BLaER1 treated with 17β-estradiol and CSF1 and Interleukin-3, amounts not matched to agents 10 nM and 100 nM (cell line): ENCODE data around the gene GUCY2C.
A peak's percentile ranks its signal among the peaks of the same experiment; 100 is the strongest.

Experiments
- H3K27ac ChIP-seq, 11 experiments: shearing (Covaris generic); formaldehyde crosslinking; 2 replicates each; pipeline ENCODE4 v1.8.1; 2022
- H3K27me3 ChIP-seq, 11 experiments: shearing (Covaris generic); formaldehyde crosslinking; 2 replicates each; pipeline ENCODE4 v1.8.1; 2022
- H3K36me3 ChIP-seq, 11 experiments: shearing (Covaris generic); formaldehyde crosslinking; 2 replicates each; pipeline ENCODE4 v1.8.1; 2022
- H3K4me1 ChIP-seq, 10 experiments: shearing (Covaris generic); formaldehyde crosslinking; 2 replicates each; pipeline ENCODE4 v1.8.1; 2022
- H3K4me2 ChIP-seq, 11 experiments: shearing (Covaris generic); formaldehyde crosslinking; 2 replicates each; pipeline ENCODE4 v1.8.1; 2022
- H3K4me3 ChIP-seq, 10 experiments: shearing (Covaris generic); formaldehyde crosslinking; 2 replicates each; pipeline ENCODE4 v1.8.1; 2022
- H3K9ac ChIP-seq, 11 experiments: shearing (Covaris generic); formaldehyde crosslinking; 2 replicates each; pipeline ENCODE4 v1.8.1; 2022
- H3K9me3 ChIP-seq, 11 experiments: shearing (Covaris generic); formaldehyde crosslinking; replicated peaks in 1 of 11; 2 replicates each; pipeline ENCODE4 v1.8.1; 2022
- H4K20me1 ChIP-seq, 11 experiments: shearing (Covaris generic); formaldehyde crosslinking; 2 replicates each; pipeline ENCODE4 v1.8.1; 2022
- Cebpa-rat ChIP-seq, 11 experiments: shearing (Covaris generic); IDR thresholded peaks; 2 replicates each; pipeline ENCODE4 v1.8.1; 2022

GUCY2C gene

GRCh38 chr12:14650789-14651188, 45.6 kb downstream of the GUCY2C start:
- no peak for TF ChIP-seq Cebpa-rat (IDR thresholded peaks at IDR 0.05)

GRCh38 chr12:14647028-14647750, 49.2 kb downstream of the GUCY2C start:
- H3K4me1 ChIP-seq, result peaks cover 32 to 37% (median 33%) of the 10 kb centered on the region in 10 experiments
- no peaks in the 10 kb centered on the region for H3K9me3 ChIP-seq
- no peaks in the 10 kb centered on the region for H4K20me1 ChIP-seq
- no peak overlapping the region for H3K4me2 ChIP-seq
- no peaks in the 10 kb centered on the region for H3K36me3 ChIP-seq
- TF ChIP-seq Cebpa-rat (IDR thresholded peaks at IDR 0.05), result no peak
- no peak overlapping the region for H3K27ac ChIP-seq
- peaks cover 0 to 7% (median 0%) of the 10 kb centered on the region in 11 experiments; a peak in 2 of 22 replicates for H3K27me3 ChIP-seq
- H3K4me3 ChIP-seq, result no peak overlapping the region
- no peak overlapping the region for H3K9ac ChIP-seq

More at GRCh38 chr12:14650789-14651188, 45.6 kb downstream of the GUCY2C start:
- H3K27me3 ChIP-seq, result 0 out of 22 replicates have a peak, but pooled peaks cover 0 to 4% (median 0%) of the 10 kb centered on the region in 11 experiments
- H3K4me3 ChIP-seq, result no peak overlapping the region
- H3K9ac ChIP-seq, result no peak overlapping the region
- H3K36me3 ChIP-seq, result no peaks in the 10 kb centered on the region
- no peaks in the 10 kb centered on the region for H4K20me1 ChIP-seq
- H3K4me1 ChIP-seq, result peaks cover 0 to 4% (median 1%) of the 10 kb centered on the region in 10 experiments; a peak in 8 of 20 replicates
- H3K27ac ChIP-seq, result no peak overlapping the region
- H3K9me3 ChIP-seq, result peaks cover 0 to 10% (median 0%) of the 10 kb centered on the region in 11 experiments; a peak in 1 of 22 replicates
- H3K4me2 ChIP-seq, result no peak overlapping the region

DNA sequence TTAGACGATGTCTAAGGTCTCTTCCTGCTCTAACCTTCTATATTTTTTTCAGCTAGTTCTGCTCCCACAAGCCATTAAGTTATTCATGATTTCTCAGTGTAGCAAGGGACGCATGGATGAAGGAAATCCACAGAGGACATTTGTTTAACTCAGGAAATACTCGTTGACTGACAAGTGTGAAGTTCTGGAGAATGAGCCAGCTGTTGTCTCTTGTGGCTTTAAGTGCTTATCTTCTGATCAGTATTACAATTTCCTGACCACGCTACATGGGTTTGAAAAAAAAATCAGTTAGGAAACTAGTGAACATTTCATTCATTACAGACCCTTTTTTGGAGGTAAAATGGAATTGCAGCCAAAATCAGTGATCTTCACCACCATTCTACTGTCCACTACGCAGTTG, 53.1 kb downstream of the GUCY2C start:
- H4K20me1 ChIP-seq, result no peaks in the 10 kb centered on the region
- peak overlapping the region in 9 of 11 experiments; percentile 41 to 67 (median 56); a peak in 18 of 22 replicates for H3K27ac ChIP-seq
- H3K4me2 ChIP-seq, result peak overlapping the region; percentile 72 to 92 (median 84)
- peak overlapping the region in 4 of 11 experiments; percentile 55 to 66 (median 58); a peak in 3 of 22 replicates for H3K9ac ChIP-seq
- TF ChIP-seq Cebpa-rat (IDR thresholded peaks at IDR 0.05), result no peak
- H3K36me3 ChIP-seq, result no peaks in the 10 kb centered on the region
- no peaks in the 10 kb centered on the region for H3K9me3 ChIP-seq
- H3K4me1 ChIP-seq, result peaks cover 32 to 40% (median 35%) of the 10 kb centered on the region in 10 experiments
- peaks cover 0 to 17% (median 0%) of the 10 kb centered on the region in 11 experiments; a peak in 2 of 22 replicates for H3K27me3 ChIP-seq
- peak overlapping the region in 1 of 10 experiments; percentile 39; a peak in 3 of 20 replicates for H3K4me3 ChIP-seq

GRCh38 chr12:14638066-14638465, 58.3 kb downstream of the GUCY2C start:
- Histone ChIP-seq H3K9me3 (peaks cover 12 to 32% (median 25%) of the 10 kb centered on the region in 11 experiments), H3K9ac (no peak overlapping the region), H4K20me1 (no peaks in the 10 kb centered on the region), H3K36me3 (no peaks in the 10 kb centered on the region), H3K27ac (no peak overlapping the region), H3K4me2 (no peak overlapping the region), H3K4me3 (no peak overlapping the region), H3K27me3 (peaks cover 0 to 10% (median 0%) of the 10 kb centered on the region in 11 experiments; a peak in 2 of 22 replicates), H3K4me1 (peaks cover 3 to 12% (median 10%) of the 10 kb centered on the region in 10 experiments)
- TF ChIP-seq Cebpa-rat (IDR thresholded peaks at IDR 0.05), result no peak

DNA sequence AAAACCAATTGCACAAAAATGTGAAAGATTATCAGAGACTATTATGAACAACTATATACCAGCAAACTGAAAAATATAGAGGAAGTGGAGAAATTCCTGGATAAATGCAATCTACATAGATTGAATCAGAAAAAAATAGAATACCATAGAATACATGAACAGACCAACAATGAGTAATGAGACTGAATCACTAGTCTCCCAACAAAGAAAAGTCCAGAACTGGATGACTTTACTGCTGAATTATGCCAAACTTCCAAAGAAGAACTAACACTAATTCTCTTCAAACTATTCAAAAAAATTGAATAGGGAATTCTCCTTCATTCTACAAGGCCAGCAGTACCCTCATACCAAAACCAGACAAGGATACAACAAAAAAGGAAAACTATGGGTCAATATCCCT, 60.6 kb downstream of the GUCY2C start:
- Histone ChIP-seq H3K4me2 (no peak overlapping the region), H3K27me3 (peaks cover 0 to 3% (median 0%) of the 10 kb centered on the region in 11 experiments; a peak in 2 of 22 replicates), H3K27ac (no peak overlapping the region), H3K9ac (no peak overlapping the region), H4K20me1 (no peaks in the 10 kb centered on the region), H3K36me3 (no peaks in the 10 kb centered on the region), H3K4me1 (no peaks in the 10 kb centered on the region), H3K4me3 (no peak overlapping the region), H3K9me3 (peaks cover 12 to 32% (median 25%) of the 10 kb centered on the region in 11 experiments)
- TF ChIP-seq Cebpa-rat (IDR thresholded peaks at IDR 0.05), result no peak

DNA sequence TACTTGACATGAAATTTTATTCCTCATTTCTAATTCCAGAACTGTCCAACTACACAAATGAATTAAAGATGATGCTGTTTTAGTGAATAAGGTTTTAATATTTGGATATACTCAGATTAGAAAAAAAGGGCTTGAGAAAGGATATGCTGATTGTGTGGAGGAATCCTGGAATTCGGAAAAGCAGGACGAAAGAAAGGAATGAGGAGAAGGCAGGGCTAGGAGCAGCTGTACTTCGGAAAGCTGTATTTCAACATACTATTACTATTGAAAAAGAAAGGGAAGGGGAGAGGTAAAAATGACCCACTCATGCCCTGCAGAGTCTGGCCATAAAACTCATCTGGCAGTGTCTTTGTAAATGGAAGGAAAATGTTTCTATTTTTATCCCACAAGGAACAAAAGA, 65.6 kb downstream of the GUCY2C start:
- peaks cover under 1 to 19% (median 9%) of the 10 kb centered on the region in 11 experiments; a peak in 17 of 22 replicates for H3K9me3 ChIP-seq
- H3K36me3 ChIP-seq, result no peaks in the 10 kb centered on the region

DNA sequence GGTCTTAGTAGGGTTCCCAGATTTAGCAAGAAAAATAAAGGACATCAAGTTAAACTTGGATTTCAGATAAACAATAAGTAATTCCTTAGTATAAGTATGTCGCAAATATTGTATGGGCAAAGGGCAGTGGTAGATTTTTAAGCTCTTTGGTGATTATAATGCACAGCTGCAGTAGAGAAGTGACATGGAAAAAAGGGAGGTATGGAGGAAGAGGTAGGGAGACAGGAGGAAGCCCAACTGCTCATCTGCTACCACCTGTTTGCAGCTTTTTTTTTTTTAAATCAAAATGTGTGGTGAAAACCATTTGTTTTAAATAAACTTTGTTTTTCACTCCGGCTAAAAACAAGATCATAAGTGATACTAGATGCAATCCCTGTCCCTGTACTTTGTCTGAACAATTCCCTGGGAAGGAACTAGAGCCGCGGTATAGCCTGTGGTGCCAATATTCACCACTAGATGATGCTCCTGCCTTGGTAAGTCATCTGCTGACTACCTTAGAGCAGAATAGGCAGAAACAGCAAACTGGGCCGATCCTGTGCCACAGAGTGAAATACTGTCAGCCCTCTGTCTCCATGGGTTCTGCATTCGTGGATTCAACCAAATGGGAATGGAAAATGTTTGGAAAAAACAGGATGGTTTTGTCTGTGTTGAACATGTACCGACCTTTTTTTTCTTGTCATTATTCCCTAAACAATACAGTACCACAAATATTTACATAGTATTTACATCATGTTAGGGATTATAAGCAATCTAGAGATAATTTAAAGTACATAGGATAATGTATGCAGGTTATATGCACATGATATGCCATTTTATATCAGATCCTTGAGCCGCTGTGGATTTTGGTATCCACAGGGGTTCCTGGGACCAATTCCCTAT, 66.3 kb downstream of the GUCY2C start:
- Histone ChIP-seq H3K4me3 (no peak overlapping the region), H3K9me3 (peaks cover 0 to 15% (median 6%) of the 10 kb centered on the region in 11 experiments; a peak in 11 of 22 replicates), H3K4me1 (peaks cover 0 to 12% (median 0%) of the 10 kb centered on the region in 10 experiments; a peak in 7 of 20 replicates), H3K27ac (no peak overlapping the region), H3K9ac (no peak overlapping the region), H4K20me1 (no peaks in the 10 kb centered on the region), H3K27me3 (no peaks in the 10 kb centered on the region), H3K36me3 (no peaks in the 10 kb centered on the region), H3K4me2 (no peak overlapping the region)
- no peak for TF ChIP-seq Cebpa-rat (IDR thresholded peaks at IDR 0.05)

More for the DNA sequence above, 65.6 kb downstream of the GUCY2C start:
- H4K20me1 ChIP-seq, result no peaks in the 10 kb centered on the region
- no peak overlapping the region for H3K9ac ChIP-seq
- peaks cover 0 to 12% (median 0%) of the 10 kb centered on the region in 10 experiments; a peak in 7 of 20 replicates for H3K4me1 ChIP-seq
- H3K4me2 ChIP-seq, result no peak overlapping the region
- H3K27me3 ChIP-seq, result no peaks in the 10 kb centered on the region
- no peak for TF ChIP-seq Cebpa-rat (IDR thresholded peaks at IDR 0.05)
- H3K27ac ChIP-seq, result no peak overlapping the region
- no peak overlapping the region for H3K4me3 ChIP-seq

DNA sequence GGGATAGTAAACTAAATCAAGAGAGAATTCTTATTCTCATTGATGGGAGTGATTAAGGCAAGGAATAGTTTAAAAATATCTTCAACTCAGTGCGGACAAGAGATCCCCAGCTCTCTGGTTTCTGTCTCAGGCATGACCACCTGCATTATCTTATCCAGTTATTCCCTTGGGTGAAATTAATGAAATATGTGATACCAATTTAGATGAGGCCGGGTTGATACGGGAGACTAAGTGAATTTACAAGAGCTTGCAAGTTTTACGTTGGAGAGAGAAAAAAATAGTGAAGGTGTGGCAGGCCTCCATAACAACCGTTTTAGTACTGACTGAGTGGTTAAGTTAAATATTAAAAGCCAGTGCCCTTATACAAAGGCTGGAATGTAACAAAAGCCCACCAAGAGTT, 67.6 kb downstream of the GUCY2C start:
- peaks cover 0 to 9% (median under 1%) of the 10 kb centered on the region in 11 experiments; a peak in 9 of 22 replicates for H3K9me3 ChIP-seq
- H3K27ac ChIP-seq, result no peak overlapping the region
- no peaks in the 10 kb centered on the region for H3K36me3 ChIP-seq
- H3K4me1 ChIP-seq, result peaks cover 0 to 12% (median 0%) of the 10 kb centered on the region in 10 experiments; a peak in 7 of 20 replicates
- H3K4me3 ChIP-seq, result no peak overlapping the region
- TF ChIP-seq Cebpa-rat (IDR thresholded peaks at IDR 0.05), result no peak
- no peaks in the 10 kb centered on the region for H3K27me3 ChIP-seq
- H3K9ac ChIP-seq, result no peak overlapping the region
- H4K20me1 ChIP-seq, result no peaks in the 10 kb centered on the region
- H3K4me2 ChIP-seq, result no peak overlapping the region; a peak in 1 of 22 replicates
